BLaER1 treated with 17β-estradiol and CSF1 and Interleukin-3, amounts not matched to agents 10 nM and 100 nM (cell line): ENCODE results near the gene ARHGEF9.

Experiments used
- H3K27ac ChIP-seq, 11 experiments: shearing (Covaris generic); formaldehyde crosslinking; 2 replicates each; pipeline ENCODE4 v1.8.1; 2022
- H3K27me3 ChIP-seq, 11 experiments: shearing (Covaris generic); formaldehyde crosslinking; 2 replicates each; pipeline ENCODE4 v1.8.1; 2022
- H3K36me3 ChIP-seq, 11 experiments: shearing (Covaris generic); formaldehyde crosslinking; 2 replicates each; pipeline ENCODE4 v1.8.1; 2022
- H3K4me1 ChIP-seq, 10 experiments: shearing (Covaris generic); formaldehyde crosslinking; 2 replicates each; pipeline ENCODE4 v1.8.1; 2022
- H3K4me2 ChIP-seq, 11 experiments: shearing (Covaris generic); formaldehyde crosslinking; 2 replicates each; pipeline ENCODE4 v1.8.1; 2022
- H3K4me3 ChIP-seq, 10 experiments: shearing (Covaris generic); formaldehyde crosslinking; 2 replicates each; pipeline ENCODE4 v1.8.1; 2022
- H3K9ac ChIP-seq, 11 experiments: shearing (Covaris generic); formaldehyde crosslinking; 2 replicates each; pipeline ENCODE4 v1.8.1; 2022
- H3K9me3 ChIP-seq, 11 experiments: shearing (Covaris generic); formaldehyde crosslinking; replicated peaks in 1 of 11; 2 replicates each; pipeline ENCODE4 v1.8.1; 2022
- H4K20me1 ChIP-seq, 11 experiments: shearing (Covaris generic); formaldehyde crosslinking; 2 replicates each; pipeline ENCODE4 v1.8.1; 2022
- Cebpa-rat ChIP-seq, 11 experiments: shearing (Covaris generic); IDR thresholded peaks; 2 replicates each; pipeline ENCODE4 v1.8.1; 2022

ARHGEF9 gene

DNA sequence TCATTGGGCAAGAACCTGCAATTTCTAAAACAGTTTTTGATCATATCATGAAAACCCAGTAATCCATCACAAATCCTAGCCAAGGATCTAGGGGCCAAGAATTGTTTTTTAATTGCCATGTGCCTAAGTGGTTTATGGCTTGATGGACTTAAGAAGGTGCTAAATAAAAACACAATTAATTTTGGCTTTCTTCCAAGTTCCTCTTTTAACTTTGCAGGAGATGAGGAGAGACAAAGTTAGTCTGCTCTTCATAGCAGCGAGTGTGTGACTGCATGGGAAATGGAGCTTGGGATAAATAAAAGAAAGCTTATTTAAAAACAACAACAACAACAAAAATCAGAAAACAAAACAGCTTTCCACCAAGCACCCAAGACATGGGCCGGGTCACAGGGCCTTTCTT, 41.4 kb downstream of the ARHGEF9 start:
- Histone ChIP-seq H3K27me3 (peaks cover 0 to 15% (median 0%) of the 10 kb centered on the region in 11 experiments; a peak in 5 of 22 replicates), H4K20me1 (peaks cover 0 to 4% (median 0%) of the 10 kb centered on the region in 11 experiments; a peak in 1 of 22 replicates), H3K36me3 (no peaks in the 10 kb centered on the region), H3K4me3 (no peak overlapping the region), H3K9ac (no peak overlapping the region), H3K4me2 (peak overlapping the region in 9 of 11 experiments; percentile 8 to 50 (median 18); a peak in 7 of 22 replicates), H3K27ac (no peak overlapping the region), H3K9me3 (no peaks in the 10 kb centered on the region), H3K4me1 (peaks cover 19 to 48% (median 40%) of the 10 kb centered on the region in 10 experiments)
- TF ChIP-seq Cebpa-rat (IDR thresholded peaks at IDR 0.05) = no peak

DNA sequence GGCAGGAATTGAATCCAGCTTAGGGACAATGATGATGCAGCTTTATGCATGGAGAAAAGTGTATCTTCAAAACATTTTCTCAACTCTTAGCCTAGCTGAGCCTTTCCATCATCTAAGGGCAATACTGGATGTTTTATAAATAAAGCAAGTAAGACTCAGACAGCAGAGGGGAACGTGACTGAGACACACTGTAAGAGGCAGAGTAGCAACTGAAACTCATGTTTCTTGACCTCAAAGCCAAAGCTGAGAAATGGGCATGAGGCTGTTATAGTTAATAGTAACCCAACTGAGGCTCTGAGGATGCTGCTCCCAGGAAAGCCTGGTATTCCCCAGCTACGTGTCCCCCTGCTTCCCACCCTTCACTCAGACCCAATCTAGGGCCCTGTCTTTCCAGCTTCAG, 44.6 kb downstream of the ARHGEF9 start:
- no peak overlapping the region for H3K4me2 ChIP-seq
- no peaks in the 10 kb centered on the region for H3K36me3 ChIP-seq
- H3K27ac ChIP-seq = no peak overlapping the region
- no peak for TF ChIP-seq Cebpa-rat (IDR thresholded peaks at IDR 0.05)
- no peak overlapping the region for H3K4me3 ChIP-seq
- peaks cover 9 to 38% (median 32%) of the 10 kb centered on the region in 10 experiments for H3K4me1 ChIP-seq
- no peaks in the 10 kb centered on the region for H3K9me3 ChIP-seq
- H3K27me3 ChIP-seq = peaks cover 0 to 16% (median 0%) of the 10 kb centered on the region in 11 experiments; a peak in 6 of 22 replicates
- no peaks in the 10 kb centered on the region; a peak in 1 of 22 replicates for H4K20me1 ChIP-seq
- H3K9ac ChIP-seq = no peak overlapping the region

DNA sequence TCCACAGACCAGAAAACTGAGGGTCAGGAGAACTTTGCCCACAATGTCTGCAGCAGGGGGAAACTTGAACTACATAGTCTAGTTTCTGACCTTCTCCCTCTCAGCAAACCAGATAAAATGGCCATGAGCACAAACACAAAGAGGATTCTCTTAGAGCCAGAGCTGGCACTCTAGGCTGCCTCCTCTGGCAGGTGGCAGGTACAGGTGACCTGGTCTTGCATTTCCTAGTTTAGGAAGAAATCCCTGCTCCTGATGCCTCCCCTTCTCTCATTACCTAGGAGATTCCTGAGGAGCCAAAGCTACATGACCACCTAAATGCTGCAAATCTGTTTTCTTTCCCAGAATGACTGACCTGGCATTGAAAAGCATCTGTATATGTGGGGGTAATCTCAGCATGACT, 45.1 kb downstream of the ARHGEF9 start:
- H3K27ac ChIP-seq = no peak overlapping the region
- peaks cover 0 to 16% (median 0%) of the 10 kb centered on the region in 11 experiments; a peak in 6 of 22 replicates for H3K27me3 ChIP-seq
- H3K4me3 ChIP-seq = no peak overlapping the region
- H3K36me3 ChIP-seq = no peaks in the 10 kb centered on the region
- H3K4me2 ChIP-seq = no peak overlapping the region
- H4K20me1 ChIP-seq = no peaks in the 10 kb centered on the region; a peak in 1 of 22 replicates
- no peaks in the 10 kb centered on the region for H3K9me3 ChIP-seq
- TF ChIP-seq Cebpa-rat (IDR thresholded peaks at IDR 0.05) = no peak
- H3K4me1 ChIP-seq = peaks cover 9 to 33% (median 27%) of the 10 kb centered on the region in 10 experiments
- H3K9ac ChIP-seq = no peak overlapping the region

DNA sequence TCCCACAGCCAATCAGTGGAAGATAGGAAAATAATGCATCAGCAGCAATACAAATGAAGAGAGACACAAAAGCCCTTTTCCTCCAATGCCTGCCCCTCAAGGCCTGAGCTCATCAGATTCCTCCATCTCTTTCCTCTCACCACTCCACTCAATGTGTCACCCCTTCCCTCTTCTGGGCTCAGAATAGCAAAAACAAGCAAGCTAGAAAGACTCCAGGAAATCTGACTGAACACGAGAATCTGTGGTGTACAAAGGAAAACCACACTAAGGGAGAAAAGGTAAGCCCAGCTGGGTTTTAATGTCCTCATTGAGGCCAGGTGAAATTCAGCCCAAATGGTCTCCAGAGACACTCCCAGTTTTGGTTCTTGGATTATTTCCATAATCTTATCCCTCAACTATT, 46.3 kb downstream of the ARHGEF9 start:
- no peak for TF ChIP-seq Cebpa-rat (IDR thresholded peaks at IDR 0.05)
- Histone ChIP-seq H3K4me3 (no peak overlapping the region), H3K27ac (no peak overlapping the region), H4K20me1 (no peaks in the 10 kb centered on the region), H3K4me1 (peaks cover 9 to 21% (median 15%) of the 10 kb centered on the region in 10 experiments), H3K9ac (no peak overlapping the region), H3K36me3 (no peaks in the 10 kb centered on the region), H3K9me3 (no peaks in the 10 kb centered on the region), H3K4me2 (0 out of 22 replicates have a peak overlapping the region, but pooled peaks of 2 of the 11 experiments have one; percentile 2 to 8), H3K27me3 (peaks cover 0 to 16% (median 0%) of the 10 kb centered on the region in 11 experiments; a peak in 6 of 22 replicates)

DNA sequence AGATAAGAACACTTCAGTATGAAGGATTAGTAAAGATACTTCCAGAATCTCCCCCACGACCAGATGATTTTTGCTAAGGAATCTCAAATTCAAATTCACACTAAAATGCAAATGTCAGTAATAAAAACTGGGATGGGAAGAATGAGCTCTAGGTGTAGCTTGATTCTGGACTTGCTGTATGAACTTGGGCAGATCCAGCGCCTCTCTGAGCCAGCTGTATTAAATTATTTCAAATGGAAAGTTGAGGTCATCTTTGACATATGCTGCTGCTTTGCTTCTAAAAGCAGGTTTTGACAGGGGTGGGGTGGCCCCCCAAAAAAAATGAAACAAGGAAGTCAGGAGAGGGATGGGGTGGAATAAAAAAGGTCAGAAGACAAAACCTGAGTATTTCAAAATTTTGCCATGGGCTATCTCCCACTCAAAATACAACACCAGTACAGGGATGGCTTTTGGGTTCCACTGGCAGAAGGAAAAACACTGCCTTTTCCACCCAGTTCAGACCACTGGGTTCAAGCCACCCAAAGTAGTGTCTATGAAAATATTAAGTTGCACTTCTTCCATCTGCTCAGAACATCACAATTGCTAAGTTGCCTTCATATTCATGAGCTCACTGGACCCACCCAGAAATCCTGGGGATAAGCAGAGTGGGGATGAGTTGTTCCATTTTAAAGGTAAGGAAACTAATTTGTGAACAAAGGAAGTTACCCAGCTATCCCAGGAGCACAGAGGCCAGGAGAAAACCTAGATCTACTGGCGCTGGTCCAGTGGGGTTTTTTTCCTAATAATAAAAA, 47.7 kb downstream of the ARHGEF9 start:
- H3K4me1 ChIP-seq = peaks cover 9 to 17% (median 10%) of the 10 kb centered on the region in 10 experiments
- peaks cover 0 to 16% (median 0%) of the 10 kb centered on the region in 11 experiments; a peak in 7 of 22 replicates for H3K27me3 ChIP-seq
- H3K4me2 ChIP-seq = no peak overlapping the region
- no peaks in the 10 kb centered on the region for H3K36me3 ChIP-seq
- no peaks in the 10 kb centered on the region for H3K9me3 ChIP-seq
- no peak overlapping the region for H3K9ac ChIP-seq
- H3K4me3 ChIP-seq = no peak overlapping the region
- no peak for TF ChIP-seq Cebpa-rat (IDR thresholded peaks at IDR 0.05)
- no peaks in the 10 kb centered on the region for H4K20me1 ChIP-seq
- no peak overlapping the region for H3K27ac ChIP-seq

DNA sequence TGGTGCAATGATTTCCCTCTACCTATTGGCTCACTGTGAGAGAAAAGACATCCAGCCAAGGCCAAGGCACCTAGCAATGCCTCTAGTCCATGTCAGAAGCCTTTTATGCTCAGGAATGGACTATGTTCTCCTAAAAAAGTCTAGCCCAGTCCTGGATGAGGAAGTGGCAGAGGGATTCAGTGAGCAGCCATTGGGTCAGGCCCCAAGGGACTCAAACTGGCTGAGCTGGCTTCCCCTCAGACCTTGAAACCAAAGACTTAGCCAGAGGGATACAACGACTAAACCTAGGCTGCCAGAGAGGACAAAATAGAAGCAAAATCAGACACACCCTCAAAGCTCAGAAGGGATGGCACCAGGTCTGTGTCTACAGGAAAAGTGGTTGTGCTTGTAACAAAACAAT, 49.1 kb downstream of the ARHGEF9 start:
- Histone ChIP-seq H3K9me3 (no peaks in the 10 kb centered on the region), H4K20me1 (no peaks in the 10 kb centered on the region), H3K4me1 (peaks cover 9 to 17% (median 10%) of the 10 kb centered on the region in 10 experiments), H3K4me3 (no peak overlapping the region), H3K36me3 (no peaks in the 10 kb centered on the region), H3K4me2 (peak overlapping the region; percentile 11 to 62 (median 42); a peak in 21 of 22 replicates), H3K9ac (no peak overlapping the region), H3K27ac (no peak overlapping the region), H3K27me3 (peaks cover 0 to 16% (median 0%) of the 10 kb centered on the region in 11 experiments; a peak in 6 of 22 replicates)
- TF ChIP-seq Cebpa-rat (IDR thresholded peaks at IDR 0.05) = no peak

DNA sequence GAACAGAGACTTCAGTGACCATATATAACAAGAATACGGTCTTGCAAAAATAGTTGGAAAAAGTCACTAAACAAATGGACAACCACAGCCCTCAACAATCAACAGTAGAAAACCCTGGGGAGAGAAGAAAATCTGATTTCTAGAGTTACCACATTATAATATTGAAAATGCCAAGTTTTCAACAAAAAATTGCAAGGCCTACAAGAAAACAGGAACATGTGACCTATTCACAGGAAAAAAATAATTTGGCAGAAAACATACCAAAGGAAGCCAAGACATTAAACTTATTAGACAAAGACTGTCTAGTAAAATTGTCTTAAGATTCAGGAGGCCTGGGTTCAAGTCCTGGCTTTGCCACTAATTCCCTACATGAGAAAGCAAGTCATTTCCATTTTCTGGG, 64.7 kb downstream of the ARHGEF9 start:
- H3K27me3 ChIP-seq = 0 out of 22 replicates have a peak, but pooled peaks cover 0 to 6% (median 0%) of the 10 kb centered on the region in 11 experiments
- H3K9ac ChIP-seq = no peak overlapping the region
- no peak overlapping the region for H3K27ac ChIP-seq
- H4K20me1 ChIP-seq = no peaks in the 10 kb centered on the region
- H3K4me3 ChIP-seq = no peak overlapping the region
- H3K4me2 ChIP-seq = no peak overlapping the region
- peaks cover 8 to 75% (median 36%) of the 10 kb centered on the region in 11 experiments; a peak in 21 of 22 replicates for H3K36me3 ChIP-seq
- H3K9me3 ChIP-seq = 0 out of 22 replicates have a peak, but pooled peaks cover 0 to under 1% (median 0%) of the 10 kb centered on the region in 11 experiments
- no peaks in the 10 kb centered on the region for H3K4me1 ChIP-seq
- no peak for TF ChIP-seq Cebpa-rat (IDR thresholded peaks at IDR 0.05)

DNA sequence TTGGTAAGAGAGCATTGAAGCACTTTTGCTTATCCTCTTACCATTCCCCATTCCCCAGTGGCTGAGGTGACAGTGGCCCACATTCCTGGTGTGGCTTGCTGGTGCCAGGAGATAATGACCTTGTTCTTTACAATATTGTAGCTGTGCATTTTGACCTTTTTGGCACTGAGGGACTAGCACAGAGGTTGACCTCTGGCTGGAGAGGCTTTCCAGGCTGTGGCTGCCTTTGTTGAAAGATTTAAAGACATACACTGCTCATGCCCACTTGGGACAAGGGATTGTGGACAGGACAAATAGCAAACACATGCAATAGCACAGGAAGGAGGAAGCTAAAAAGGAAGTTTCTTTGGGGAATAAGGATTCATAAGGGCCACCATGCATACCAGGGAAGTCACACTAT, 65.4 kb downstream of the ARHGEF9 start:
- Histone ChIP-seq H3K4me2 (no peak overlapping the region), H3K4me3 (no peak overlapping the region)

DNA sequence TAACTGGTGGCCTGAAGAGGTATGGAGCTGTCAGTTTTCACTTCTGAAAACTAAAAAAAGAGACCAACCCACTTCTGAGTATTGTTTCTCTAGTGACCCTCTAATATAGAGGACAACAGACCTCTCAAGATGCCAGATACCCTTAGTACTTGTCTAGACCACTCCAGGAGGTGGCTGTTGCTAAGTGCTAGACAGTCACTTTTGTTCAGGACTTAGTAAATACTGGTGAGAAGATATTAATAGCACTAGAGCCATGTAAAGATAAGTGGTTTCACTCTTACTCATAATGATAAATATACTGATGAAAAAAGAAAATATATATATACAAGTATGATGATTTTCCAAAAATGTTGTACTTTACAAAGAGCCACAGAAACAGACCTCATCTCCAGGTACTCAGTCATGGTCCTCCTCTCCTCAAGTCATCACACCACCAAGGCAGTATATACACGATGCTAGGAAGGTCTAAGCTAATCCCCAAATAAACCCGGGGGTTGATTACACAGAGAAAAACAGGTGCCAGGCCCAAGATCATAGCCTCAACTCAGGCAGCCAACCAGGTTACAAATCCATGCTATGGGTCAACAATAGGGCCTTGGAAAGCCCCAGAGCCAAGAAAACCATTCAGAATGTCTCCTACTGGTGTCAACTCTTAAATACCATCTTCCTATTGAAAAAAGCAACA, 66.9 kb downstream of the ARHGEF9 start:
- H3K9me3 ChIP-seq = 0 out of 22 replicates have a peak, but pooled peaks cover 0 to 6% (median 0%) of the 10 kb centered on the region in 11 experiments
- H3K9ac ChIP-seq = no peak overlapping the region
- H3K27ac ChIP-seq = no peak overlapping the region
- no peaks in the 10 kb centered on the region for H3K4me1 ChIP-seq
- TF ChIP-seq Cebpa-rat (IDR thresholded peaks at IDR 0.05) = no peak
- H3K4me3 ChIP-seq = no peak overlapping the region
- H4K20me1 ChIP-seq = no peaks in the 10 kb centered on the region
- no peak overlapping the region for H3K4me2 ChIP-seq
- peaks cover 8 to 87% (median 36%) of the 10 kb centered on the region in 11 experiments; a peak in 21 of 22 replicates for H3K36me3 ChIP-seq
- 0 out of 22 replicates have a peak, but pooled peaks cover 0 to 8% (median 0%) of the 10 kb centered on the region in 11 experiments for H3K27me3 ChIP-seq

More for the DNA sequence above, 65.4 kb downstream of the ARHGEF9 start:
- H3K36me3 ChIP-seq = peaks cover 8 to 80% (median 36%) of the 10 kb centered on the region in 11 experiments; a peak in 21 of 22 replicates
- H4K20me1 ChIP-seq = no peaks in the 10 kb centered on the region
- 0 out of 22 replicates have a peak, but pooled peaks cover 0 to 6% (median 0%) of the 10 kb centered on the region in 11 experiments for H3K27me3 ChIP-seq
- H3K4me1 ChIP-seq = no peaks in the 10 kb centered on the region
- no peak overlapping the region for H3K9ac ChIP-seq
- H3K27ac ChIP-seq = no peak overlapping the region
- no peak for TF ChIP-seq Cebpa-rat (IDR thresholded peaks at IDR 0.05)
- H3K9me3 ChIP-seq = 0 out of 22 replicates have a peak, but pooled peaks cover 0 to 6% (median 0%) of the 10 kb centered on the region in 11 experiments
